Uterus (tissue), 3 donors: ENCODE results near the gene RMP24.
A peak's percentile ranks its signal among the peaks of the same experiment; 100 is the strongest.

Experiments
- DNase-seq, 2 donors: peaks; one replicate each; pipeline ENCODE4 v3.0.0-alpha.2; 2019 to 2020
- H3K27ac ChIP-seq, 2 donors: fragments of 200-600 bp; sonication (generic); 1 replicate in 1 of 2; 2 replicates in 1 of 2; pipeline ENCODE4 v1.5.1; 2016 to 2018
- H3K27me3 ChIP-seq, 2 donors: fragments of 200-600 bp; sonication (generic); one replicate each; pipeline ENCODE4 v1.5.1; 2018 to 2019; ENCODE audit warnings: control low read depth in 1 of 2
- H3K36me3 ChIP-seq, 2 donors: fragments of 200-600 bp; sonication (generic); one replicate each; pipeline ENCODE4 v1.5.1; 2019; ENCODE audit warnings: control low read depth in 1 of 2
- H3K4me1 ChIP-seq, 2 donors: fragments of 200-600 bp; sonication (generic); one replicate each; pipeline ENCODE4 v1.5.1; 2018 to 2019; ENCODE audit warnings: control low read depth in 1 of 2
- H3K4me3 ChIP-seq, 2 donors: fragments of 200-600 bp; sonication (generic); 1 replicate in 1 of 2; 2 replicates in 1 of 2; pipeline ENCODE4 v1.5.1; 2018 to 2019; ENCODE audit warnings: mild to moderate bottlenecking in 1 of 2
- H3K9me3 ChIP-seq, 2 donors: fragments of 200-600 bp; sonication (generic); one replicate each; pipeline ENCODE4 v1.5.1; 2019; ENCODE audit warnings: control low read depth in 1 of 2
- POLR2A ChIP-seq, 2 donors: fragments of 450-650 bp; IDR thresholded peaks; one replicate each; pipeline ENCODE4 v1.6.1; 2016; ENCODE audit warnings: antibody characterized with exemption in 2 of 2, mild to moderate bottlenecking in 1 of 2, moderate library complexity in 1 of 2
- intact Hi-C: fragments of 100-400 bp; cut with DNase I; formaldehyde crosslinking; loops from one replicate; pipeline ENCODE4 v1.15.1; 2023; ENCODE audit warnings: low total_unique reads
- TF ChIP-seq, protein P1 (sequence below), 4 experiments: fragments of 200-600 bp in 2 of 4; fragments of 450-650 bp in 2 of 4; sonication (generic) in 2 of 4; IDR thresholded peaks; one replicate each; pipeline ENCODE4 v1.5.1; 2016 to 2019; ENCODE audit warnings: antibody characterized with exemption in 4 of 4, mild to moderate bottlenecking in 2 of 4, moderate library complexity in 1 of 4
- donor health status: DM: yes; HTN: yes; CAD: no.

Gene RMP24

DNA sequence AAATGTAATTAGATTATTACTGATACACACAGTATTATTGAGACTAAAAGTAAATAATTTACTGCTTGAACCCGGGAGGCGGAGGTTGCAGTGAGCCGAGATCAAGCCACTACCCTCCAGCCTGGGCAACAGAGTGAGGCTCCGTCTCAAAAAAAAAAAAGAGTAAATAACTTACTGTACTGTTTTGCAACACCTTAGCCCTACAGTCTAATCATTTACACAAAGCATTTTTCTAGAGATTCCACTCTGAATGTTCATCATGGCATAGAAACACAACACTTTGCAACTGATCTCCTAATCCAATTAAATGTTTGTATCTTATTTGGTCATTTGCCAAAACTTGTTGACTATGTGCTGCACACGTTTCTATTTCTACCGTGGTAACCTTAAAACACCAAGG lies 23.4 kb upstream of the RMP24 start:
- no peak overlapping the region for H3K27ac ChIP-seq
- H3K27me3 ChIP-seq = no peaks in the 10 kb centered on the region
- intact Hi-C loops = no loop called here

DNA sequence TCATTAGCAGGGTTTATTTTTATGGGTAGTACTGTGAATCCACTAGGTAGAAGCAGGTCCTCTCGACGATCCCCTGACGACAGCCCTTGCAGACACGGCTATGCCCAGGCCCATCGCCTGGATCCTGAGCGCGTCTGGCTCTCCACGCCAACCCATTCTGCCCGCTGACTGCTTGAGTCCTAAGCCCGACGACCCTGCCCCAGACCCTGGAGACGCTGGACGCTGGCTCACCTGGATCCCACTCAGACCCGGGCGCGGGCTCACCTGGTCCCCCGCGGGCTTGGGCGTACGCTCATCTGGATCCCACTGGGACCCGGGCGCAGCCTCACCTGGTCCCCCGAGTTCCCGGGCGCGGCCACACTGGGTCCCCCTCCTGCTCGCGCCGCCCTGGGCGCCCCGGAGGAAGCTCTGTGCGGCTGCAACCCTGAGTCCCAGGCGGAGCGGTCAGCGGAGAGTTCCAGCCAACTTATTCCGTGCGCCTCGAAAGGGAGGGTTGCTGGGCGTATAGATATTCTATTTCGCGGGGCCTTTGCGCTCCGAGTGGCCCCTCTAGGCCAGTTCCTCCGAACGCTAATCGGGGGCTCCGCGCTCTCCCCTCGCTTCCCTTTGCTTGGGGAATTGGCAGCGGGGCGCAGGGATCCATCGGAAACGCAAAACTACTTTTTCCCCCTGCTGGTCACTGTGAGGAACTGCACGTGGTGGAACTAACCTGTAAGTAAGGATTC lies 22.4 kb upstream of the RMP24 start:
- Histone ChIP-seq H3K27me3 (no peaks in the 10 kb centered on the region), H3K4me1 (peaks cover 0 to 6% of the 10 kb centered on the region in 2 donors), H3K36me3 (no peaks in the 10 kb centered on the region), H3K4me3 (peak overlapping the region; percentile 36 to 45), H3K9me3 (no peaks in the 10 kb centered on the region), H3K27ac (no peak overlapping the region)
- TF ChIP-seq, protein P1, sequence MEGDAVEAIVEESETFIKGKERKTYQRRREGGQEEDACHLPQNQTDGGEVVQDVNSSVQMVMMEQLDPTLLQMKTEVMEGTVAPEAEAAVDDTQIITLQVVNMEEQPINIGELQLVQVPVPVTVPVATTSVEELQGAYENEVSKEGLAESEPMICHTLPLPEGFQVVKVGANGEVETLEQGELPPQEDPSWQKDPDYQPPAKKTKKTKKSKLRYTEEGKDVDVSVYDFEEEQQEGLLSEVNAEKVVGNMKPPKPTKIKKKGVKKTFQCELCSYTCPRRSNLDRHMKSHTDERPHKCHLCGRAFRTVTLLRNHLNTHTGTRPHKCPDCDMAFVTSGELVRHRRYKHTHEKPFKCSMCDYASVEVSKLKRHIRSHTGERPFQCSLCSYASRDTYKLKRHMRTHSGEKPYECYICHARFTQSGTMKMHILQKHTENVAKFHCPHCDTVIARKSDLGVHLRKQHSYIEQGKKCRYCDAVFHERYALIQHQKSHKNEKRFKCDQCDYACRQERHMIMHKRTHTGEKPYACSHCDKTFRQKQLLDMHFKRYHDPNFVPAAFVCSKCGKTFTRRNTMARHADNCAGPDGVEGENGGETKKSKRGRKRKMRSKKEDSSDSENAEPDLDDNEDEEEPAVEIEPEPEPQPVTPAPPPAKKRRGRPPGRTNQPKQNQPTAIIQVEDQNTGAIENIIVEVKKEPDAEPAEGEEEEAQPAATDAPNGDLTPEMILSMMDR (IDR thresholded peaks at IDR 0.05) = peak; percentile 75 to 93 (median 85)
- TF ChIP-seq POLR2A (IDR thresholded peaks at IDR 0.05) = no peak
- intact Hi-C loops = no loop called here
- DNase-seq = peak; percentile 43 to 50

More for the DNA sequence above, 23.4 kb upstream of the RMP24 start:
- H3K36me3 ChIP-seq = no peaks in the 10 kb centered on the region
- no peaks in the 10 kb centered on the region for H3K9me3 ChIP-seq
- H3K4me3 ChIP-seq = no peak overlapping the region
- no peak for DNase-seq
- TF ChIP-seq, protein P1 (IDR thresholded peaks at IDR 0.05) = no peak
- TF ChIP-seq POLR2A (IDR thresholded peaks at IDR 0.05) = no peak
- H3K4me1 ChIP-seq = peaks cover 0 to 6% of the 10 kb centered on the region in 2 donors

DNA sequence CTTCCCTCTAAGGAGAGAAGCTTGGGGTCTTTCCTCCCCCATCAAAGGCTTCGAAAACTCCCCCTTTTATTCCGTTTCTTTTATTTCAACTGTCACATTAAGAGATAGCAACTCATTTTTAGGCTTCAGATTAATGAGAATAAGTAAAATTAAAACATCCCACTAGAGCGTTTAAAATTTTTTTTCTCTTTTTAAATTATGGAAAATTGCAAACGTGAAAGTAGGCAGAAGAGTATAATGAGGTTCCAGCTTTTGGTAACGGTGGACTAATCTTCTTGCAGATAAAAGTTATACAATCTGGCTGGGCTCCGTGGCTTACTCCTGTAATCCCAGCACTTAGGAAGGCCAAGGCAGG lies 21.9 kb upstream of the RMP24 start:
- Histone ChIP-seq H3K36me3 (no peaks in the 10 kb centered on the region), H3K4me1 (peaks cover 0 to 6% of the 10 kb centered on the region in 2 donors), H3K4me3 (peak overlapping the region; percentile 36 to 45), H3K27ac (no peak overlapping the region), H3K27me3 (no peaks in the 10 kb centered on the region), H3K9me3 (no peaks in the 10 kb centered on the region)
- no peak for DNase-seq
- intact Hi-C loops = no loop called here
- TF ChIP-seq POLR2A (IDR thresholded peaks at IDR 0.05) = no peak
- TF ChIP-seq, protein P1 (IDR thresholded peaks at IDR 0.05) = no peak

DNA sequence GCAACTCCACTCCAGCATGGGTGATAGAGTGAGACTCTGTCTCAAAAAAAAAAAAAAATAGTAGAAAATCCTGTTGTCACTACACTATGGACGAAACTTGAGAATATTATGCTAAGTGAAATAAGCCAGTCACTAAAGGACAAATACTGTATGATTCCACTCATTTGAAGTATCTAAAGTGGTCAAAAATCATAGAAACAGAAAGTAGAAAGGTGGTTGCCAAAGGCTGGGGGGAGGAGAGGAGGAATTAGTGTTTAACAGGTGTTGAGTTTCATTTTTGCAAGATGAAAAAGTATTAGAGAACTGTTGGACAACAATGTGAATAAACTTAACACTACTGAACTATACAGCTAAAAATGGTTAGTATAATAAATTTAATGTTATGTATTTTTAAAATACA lies 18.8 kb upstream of the RMP24 start:
- no peak overlapping the region for H3K4me3 ChIP-seq
- peaks cover 0 to 6% of the 10 kb centered on the region in 2 donors for H3K4me1 ChIP-seq
- H3K27ac ChIP-seq = no peak overlapping the region
- intact Hi-C loops = no loop called here
- DNase-seq = no peak
- TF ChIP-seq, protein P1 (IDR thresholded peaks at IDR 0.05) = no peak
- TF ChIP-seq POLR2A (IDR thresholded peaks at IDR 0.05) = no peak
- no peaks in the 10 kb centered on the region for H3K36me3 ChIP-seq
- H3K27me3 ChIP-seq = no peaks in the 10 kb centered on the region
- no peaks in the 10 kb centered on the region for H3K9me3 ChIP-seq

DNA sequence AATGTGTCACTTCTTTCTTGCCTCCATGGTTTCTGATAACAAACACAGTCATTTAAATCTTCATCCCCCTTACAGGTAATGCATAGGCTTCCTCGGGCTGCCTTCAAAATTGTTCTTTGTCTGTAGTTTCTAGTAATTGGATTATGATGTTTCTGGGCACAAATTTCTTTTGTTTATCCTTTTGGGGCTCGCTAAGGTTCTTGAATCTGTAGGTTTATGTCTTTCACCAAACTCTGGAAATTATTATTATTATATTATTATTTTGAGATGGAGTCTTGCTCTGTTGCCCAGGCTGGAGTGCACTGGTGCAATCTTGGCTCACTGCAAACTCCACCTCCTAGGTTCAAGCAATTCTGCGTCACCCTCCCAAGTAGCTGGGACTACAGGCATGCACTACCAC lies 16.3 kb upstream of the RMP24 start:
- Histone ChIP-seq H3K27me3 (no peaks in the 10 kb centered on the region), H3K4me3 (no peak overlapping the region), H3K4me1 (no peaks in the 10 kb centered on the region), H3K27ac (no peak overlapping the region), H3K36me3 (no peaks in the 10 kb centered on the region), H3K9me3 (no peaks in the 10 kb centered on the region)
- no peak for DNase-seq
- TF ChIP-seq POLR2A (IDR thresholded peaks at IDR 0.05) = no peak
- TF ChIP-seq, protein P1 (IDR thresholded peaks at IDR 0.05) = no peak
- intact Hi-C loops = no loop called here
